ENCODE measurements around the gene OPTN. TPM values are rescaled to one million over a fixed set of nuclear protein-coding genes. Genes with fewer than 3 reads are reported as not detected.

Gene OPTN
- total and polyA plus RNA-seq, 7 donors, result 113 to 561 (median 390) TPM

GRCh38 chr10:13115832-13116803 is 16.2 kb downstream of the OPTN start:
- Histone ChIP-seq H3K36me3 (ENCODE audit: insufficient read depth in 1 of 2, low read depth in 1 of 2) (peaks cover 0 to 74% of the 10 kb centered on the region in 2 donors), H3K4me3 (peak overlapping the region; percentile 20), H3K4me1 (peaks cover 51% of the 10 kb centered on the region), H3K9me3 (no peaks in the 10 kb centered on the region), H3K27me3 (ENCODE audit: insufficient read depth in 3 of 3, low read length in 2 of 3) (no peaks in the 10 kb centered on the region), H3K27ac (peak overlapping the region; percentile 84)
- DNase-seq (no peak), ATAC-seq (peak; percentile 36 to 54 (median 50))
- intact Hi-C loops (cut with DNase I), result no loop called here
- no peak for TF ChIP-seq CTCF (IDR thresholded peaks at IDR 0.05)
- WGBS, 3 donors, result 28 to 29% (median 28%) methylated on average over 12 of the region's 12 CpGs

- peaks cover 59% of the 10 kb centered on the region for H3K4me1 ChIP-seq
- ATAC-seq, result peak; percentile 80 to 84 (median 80)
- peak overlapping the region; percentile 15 for H3K4me3 ChIP-seq
- H3K9me3 ChIP-seq, result no peaks in the 10 kb centered on the region
- intact Hi-C loops (cut with DNase I), result no loop called here
- peak overlapping the region; percentile 84 for H3K27ac ChIP-seq
- H3K27me3 ChIP-seq (ENCODE audit: insufficient read depth in 3 of 3, low read length in 2 of 3), result no peaks in the 10 kb centered on the region
- WGBS, 3 donors, result 30 to 42% (median 31%) methylated on average over 14 of the region's 14 CpGs
- no peak for TF ChIP-seq CTCF (IDR thresholded peaks at IDR 0.05)
- peak in 1 of 2 donors; percentile 55 for DNase-seq
- H3K36me3 ChIP-seq (ENCODE audit: insufficient read depth in 1 of 2, low read depth in 1 of 2), result peaks cover 0 to 72% of the 10 kb centered on the region in 2 donors
Measured at GRCh38 chr10:13117841-13118783, 18.1 kb downstream of the OPTN start.

- intact Hi-C loops (cut with DNase I), result no loop called here
- Histone ChIP-seq H3K4me1 (peaks cover 52% of the 10 kb centered on the region), H3K36me3 (ENCODE audit: insufficient read depth in 1 of 2, low read depth in 1 of 2) (peaks cover 0 to 72% of the 10 kb centered on the region in 2 donors), H3K9me3 (no peaks in the 10 kb centered on the region), H3K4me3 (peak overlapping the region; percentile 15), H3K27me3 (ENCODE audit: insufficient read depth in 3 of 3, low read length in 2 of 3) (no peaks in the 10 kb centered on the region), H3K27ac (peak overlapping the region; percentile 84)
- 52 to 64% (median 63%) methylated on average over 3 of the region's 3 CpGs for WGBS, 3 donors
- TF ChIP-seq CTCF (IDR thresholded peaks at IDR 0.05), result no peak
- ATAC-seq (peak; percentile 65 to 75 (median 70)), DNase-seq (no peak)
Measured at GRCh38 chr10:13118784-13119410, 18.9 kb downstream of the OPTN start.

GRCh38 chr10:13120786-13121499 is 21.0 kb downstream of the OPTN start:
- H3K4me3 ChIP-seq, result no peak overlapping the region
- peaks cover 2 to 86% of the 10 kb centered on the region in 2 donors for H3K36me3 ChIP-seq (ENCODE audit: insufficient read depth in 1 of 2, low read depth in 1 of 2)
- WGBS, 3 donors, result 63 to 80% (median 66%) methylated on average over 10 of the region's 10 CpGs
- no peaks in the 10 kb centered on the region for H3K27me3 ChIP-seq (ENCODE audit: insufficient read depth in 3 of 3, low read length in 2 of 3)
- DNase-seq (no peak), ATAC-seq (peak in 1 of 4 donors; percentile 6)
- peak overlapping the region; percentile 19 for H3K27ac ChIP-seq
- TF ChIP-seq CTCF (IDR thresholded peaks at IDR 0.05), result no peak
- peaks cover 45% of the 10 kb centered on the region for H3K4me1 ChIP-seq
- no peaks in the 10 kb centered on the region for H3K9me3 ChIP-seq
- intact Hi-C loops (cut with DNase I), result no loop called here

Data from psoas muscle (tissue), 8 donors.